Esophagus mucosa (tissue), 1 donor: ENCODE data around the gene PLD3. TPM values are rescaled to one million over a fixed set of nuclear protein-coding genes. Genes with fewer than 3 reads are reported as not detected.
"Not testable (repeated sequence)": the region's sequence is repeated elsewhere in the genome, so short reads cannot be mapped to it uniquely, and the experiment has no call there.

ENCODE experiments used
- ATAC-seq: fragments of 200-7000 bp; cut with Tn5 transposase; one replicate; pipeline ENCODE4 v1.9.1; 2020
- total RNA-seq: library from RNA; stranded (reverse); gene quantifications from one replicate; pipeline ENCODE4 v1.2.4, GENCODE V29; 2023
- donor health status: DM: yes; HTN: yes; CAD: no.

Gene PLD3
- total RNA-seq, 1 donor from 2014 or later = 55.4 TPM

- peak; percentile 80 for ATAC-seq
Observed at GRCh38 chr19:40365613-40366401, 17.3 kb downstream of the PLD3 start.

- ATAC-seq = no peak
Observed at GRCh38 chr19:40366697-40367561, 18.4 kb downstream of the PLD3 start.

- no peak for ATAC-seq
Observed at GRCh38 chr19:40367577-40368434, 19.3 kb downstream of the PLD3 start.

GRCh38 chr19:40369797-40370196, 21.3 kb downstream of the PLD3 start:
- no peak for ATAC-seq

GRCh38 chr19:40370253-40370652, 21.8 kb downstream of the PLD3 start:
- ATAC-seq = not testable (repeated sequence)

GRCh38 chr19:40370997-40371801, 22.7 kb downstream of the PLD3 start:
- ATAC-seq = no peak

GRCh38 chr19:40371802-40372122, 23.3 kb downstream of the PLD3 start:
- no peak for ATAC-seq

GRCh38 chr19:40374084-40374483, 25.6 kb downstream of the PLD3 start:
- ATAC-seq = no peak

- no peak for ATAC-seq
Observed at GRCh38 chr19:40376286-40376862, 27.9 kb downstream of the PLD3 start.

- ATAC-seq = no peak
Observed at GRCh38 chr19:40377876-40378385, 29.4 kb downstream of the PLD3 start.

GRCh38 chr19:40378509-40378908, 30.0 kb downstream of the PLD3 start:
- peak; percentile 5 for ATAC-seq

- ATAC-seq = no peak
Observed at GRCh38 chr19:40379446-40380198, 31.1 kb downstream of the PLD3 start.

- no peak for ATAC-seq
Observed at GRCh38 chr19:40380199-40381037, 31.9 kb downstream of the PLD3 start.

- no peak for ATAC-seq
Observed at GRCh38 chr19:40381321-40381720, 32.8 kb downstream of the PLD3 start.

GRCh38 chr19:40383668-40384248, 35.3 kb downstream of the PLD3 start:
- no peak for ATAC-seq

GRCh38 chr19:40387155-40387554, 38.7 kb downstream of the PLD3 start:
- no peak for ATAC-seq

- no peak for ATAC-seq
Observed at GRCh38 chr19:40388481-40388880, 40.0 kb downstream of the PLD3 start.

- ATAC-seq = no peak
Observed at GRCh38 chr19:40389404-40390083, 41.0 kb downstream of the PLD3 start.
